Neural cell (in vitro differentiated cells): Measurements from ENCODE around the gene ANKRD34B. TPM values are rescaled to one million over a fixed set of nuclear protein-coding genes. Genes with fewer than 3 reads are reported as not detected.

ENCODE experiments used
- H2AFZ ChIP-seq: fragments of 200-600, 300-800 bp; sonication (generic), shearing (Covaris generic); 2 replicates; pipeline ENCODE4 v1.6.0; 2014; ENCODE audit warnings: low read depth, mild to moderate bottlenecking, antibody characterized with exemption, low read length, moderate library complexity
- H3F3A ChIP-seq: fragments of 200-600 bp; shearing (Covaris generic); 2 replicates; pipeline ENCODE4 v1.6.1; 2016; ENCODE audit warnings: mild to moderate bottlenecking, moderate library complexity, mixed read lengths, antibody characterized with exemption, low read length; ENCODE audit not compliant: insufficient read depth, poor library complexity, severe bottlenecking
- H3K27ac ChIP-seq: fragments of 200-600, 300-800 bp; sonication (generic), shearing (Covaris generic); 2 replicates; pipeline ENCODE4 v1.5.1; 2014; ENCODE audit warnings: mild to moderate bottlenecking, low read length, moderate library complexity
- H3K27me3 ChIP-seq: fragments of 300-800, 200-600 bp; sonication (generic), shearing (Covaris generic); 2 replicates; pipeline ENCODE4 v1.6.0; 2014; ENCODE audit warnings: mild to moderate bottlenecking, low read depth, low read length, moderate library complexity; ENCODE audit not compliant: insufficient read depth
- H3K36me3 ChIP-seq: fragments of 300-800, 200-600 bp; sonication (generic), shearing (Covaris generic); 2 replicates; pipeline ENCODE4 v1.5.1; 2014; ENCODE audit warnings: mild to moderate bottlenecking, antibody characterized with exemption, low read length, moderate library complexity; ENCODE audit not compliant: insufficient read depth
- H3K4me2 ChIP-seq: fragments of 300-800, 200-600 bp; sonication (generic), shearing (Covaris generic); 2 replicates; pipeline ENCODE4 v1.6.0; 2014; ENCODE audit warnings: mild to moderate bottlenecking, low read length
- H3K4me3 ChIP-seq: fragments of 300-800, 200-600 bp; sonication (generic), shearing (Covaris generic); 2 replicates; pipeline ENCODE4 v1.5.1; 2014; ENCODE audit warnings: mild to moderate bottlenecking, low read length, moderate library complexity
- H3K79me2 ChIP-seq: fragments of 200-600 bp; shearing (Covaris generic); replicated peaks from 2 replicates; pipeline ENCODE4 v1.6.0; 2014; ENCODE audit warnings: mild to moderate bottlenecking, low read length, moderate library complexity; ENCODE audit not compliant: insufficient read depth
- H3K9ac ChIP-seq: fragments of 300-800, 200-600 bp; sonication (generic), shearing (Covaris generic); 2 replicates; pipeline ENCODE4 v1.6.1; 2016; ENCODE audit warnings: mild to moderate bottlenecking, low read length, mixed read lengths
- H3K9me2 ChIP-seq: fragments of 200-600 bp; shearing (Covaris generic); 2 replicates; pipeline ENCODE4 v1.6.1; 2016; ENCODE audit warnings: mild to moderate bottlenecking, low read length, mixed read lengths; ENCODE audit not compliant: insufficient read depth
- H3K9me3 ChIP-seq: fragments of 200-600, 300-800 bp; sonication (generic), shearing (Covaris generic); 2 replicates; pipeline ENCODE4 v1.6.1; 2016; ENCODE audit warnings: mild to moderate bottlenecking, mixed run types, low read length, moderate library complexity, mixed read lengths
- H4K20me1 ChIP-seq: fragments of 200-600 bp; shearing (Covaris generic); 2 replicates; pipeline ENCODE4 v1.6.1; 2016; ENCODE audit warnings: mild to moderate bottlenecking, mixed run types; ENCODE audit not compliant: insufficient read depth
- CTCF ChIP-seq: fragments of 450-650 bp; IDR thresholded peaks from 2 replicates; pipeline ENCODE4 v1.5.1; 2014; ENCODE audit warnings: antibody characterized with exemption, mild to moderate bottlenecking, moderate library complexity; ENCODE audit not compliant: poor library complexity, severe bottlenecking
- EP300 ChIP-seq: fragments of 450-650 bp; conservative IDR thresholded peaks from 2 replicates; pipeline ENCODE4 v1.6.1; 2014; ENCODE audit warnings: antibody characterized with exemption, mild to moderate bottlenecking, moderate library complexity; ENCODE audit not compliant: poor library complexity, severe bottlenecking
- EZH2 ChIP-seq: fragments of 200-600, 300-800 bp; shearing (Covaris generic), sonication (generic); IDR thresholded peaks from 2 replicates; pipeline ENCODE4 v1.6.1; 2014; ENCODE audit warnings: antibody characterized with exemption, low read length, borderline replicate concordance, mild to moderate bottlenecking; ENCODE audit not compliant: insufficient read depth, poor library complexity, severe bottlenecking
- MXI1 ChIP-seq: fragments of 450-650 bp; conservative IDR thresholded peaks from 2 replicates; pipeline ENCODE4 v1.6.1; 2014; ENCODE audit warnings: antibody characterized with exemption, mild to moderate bottlenecking; ENCODE audit not compliant: poor library complexity, severe bottlenecking
- POLR2AphosphoS5 ChIP-seq: IDR thresholded peaks from 2 replicates; pipeline ENCODE4 v1.6.1; 2012
- RAD21 ChIP-seq: fragments of 450-650 bp; conservative IDR thresholded peaks from 2 replicates; pipeline ENCODE4 v1.6.1; 2014; ENCODE audit warnings: antibody characterized with exemption, mild to moderate bottlenecking, moderate library complexity
- REST ChIP-seq: IDR thresholded peaks from 2 replicates; pipeline ENCODE4 v1.6.1; 2012; ENCODE audit warnings: borderline replicate concordance
- SMC3 ChIP-seq: fragments of 450-650 bp; conservative IDR thresholded peaks from 2 replicates; pipeline ENCODE4 v1.6.1; 2014; ENCODE audit warnings: antibody characterized with exemption, mild to moderate bottlenecking, moderate library complexity; ENCODE audit not compliant: poor library complexity
- TAF1 ChIP-seq: IDR thresholded peaks from 2 replicates; pipeline ENCODE4 v1.6.1; 2012; ENCODE audit warnings: low read depth
- polyA plus RNA-seq: library from polyadenylated mRNA; depleted of rRNA; stranded (reverse); fragments of >200 nt; gene quantifications from 2 replicates; pipeline ENCODE4 v1.2.3, GENCODE V29; 2014

ANKRD34B gene
- polyA plus RNA-seq, 1 donor from 2014 or later = 0.32 TPM

GRCh38 chr5:80577707-80578106 is 7.6 kb upstream of the ANKRD34B start:
- Histone ChIP-seq H3K36me3 (no peaks in the 10 kb centered on the region), H3F3A (no peaks in the 10 kb centered on the region), H3K27me3 (no peaks in the 10 kb centered on the region), H3K4me2 (no peak overlapping the region), H3K27ac (no peak overlapping the region), H3K9me3 (no peaks in the 10 kb centered on the region), H3K4me3 (no peak overlapping the region), H3K9ac (no peak overlapping the region), H2AFZ (no peak overlapping the region), H3K9me2 (no peaks in the 10 kb centered on the region), H3K79me2 (no peaks in the 10 kb centered on the region), H4K20me1 (no peaks in the 10 kb centered on the region)
- TF ChIP-seq RAD21 (no peak), EZH2 (no peak), REST (no peak), EP300 (no peak), CTCF (no peak), TAF1 (no peak), POLR2AphosphoS5 (no peak), SMC3 (no peak), MXI1 (no peak)

GRCh38 chr5:80576383-80576782 is 6.3 kb upstream of the ANKRD34B start:
- Histone ChIP-seq H4K20me1 (no peaks in the 10 kb centered on the region), H3K27ac (no peak overlapping the region), H3K9ac (no peak overlapping the region), H3K9me3 (no peaks in the 10 kb centered on the region), H3K79me2 (no peaks in the 10 kb centered on the region), H3K36me3 (no peaks in the 10 kb centered on the region), H3K27me3 (peaks cover 8% of the 10 kb centered on the region), H2AFZ (no peak overlapping the region), H3K9me2 (no peaks in the 10 kb centered on the region), H3F3A (no peaks in the 10 kb centered on the region), H3K4me3 (no peak overlapping the region), H3K4me2 (no peak overlapping the region)
- TF ChIP-seq POLR2AphosphoS5 (no peak), REST (no peak), RAD21 (no peak)
